GM18499 (cell line): ENCODE measurements around the gene ABLIM2.

Experiments
- ATAC-seq: cut with Tn5 transposase; IDR thresholded peaks from one replicate; pipeline ENCODE4 v1.9.1; 2021; ENCODE audit warnings: moderate number of reproducible peaks; ENCODE audit not compliant: insufficient read depth, unreplicated experiment

Gene ABLIM2

DNA sequence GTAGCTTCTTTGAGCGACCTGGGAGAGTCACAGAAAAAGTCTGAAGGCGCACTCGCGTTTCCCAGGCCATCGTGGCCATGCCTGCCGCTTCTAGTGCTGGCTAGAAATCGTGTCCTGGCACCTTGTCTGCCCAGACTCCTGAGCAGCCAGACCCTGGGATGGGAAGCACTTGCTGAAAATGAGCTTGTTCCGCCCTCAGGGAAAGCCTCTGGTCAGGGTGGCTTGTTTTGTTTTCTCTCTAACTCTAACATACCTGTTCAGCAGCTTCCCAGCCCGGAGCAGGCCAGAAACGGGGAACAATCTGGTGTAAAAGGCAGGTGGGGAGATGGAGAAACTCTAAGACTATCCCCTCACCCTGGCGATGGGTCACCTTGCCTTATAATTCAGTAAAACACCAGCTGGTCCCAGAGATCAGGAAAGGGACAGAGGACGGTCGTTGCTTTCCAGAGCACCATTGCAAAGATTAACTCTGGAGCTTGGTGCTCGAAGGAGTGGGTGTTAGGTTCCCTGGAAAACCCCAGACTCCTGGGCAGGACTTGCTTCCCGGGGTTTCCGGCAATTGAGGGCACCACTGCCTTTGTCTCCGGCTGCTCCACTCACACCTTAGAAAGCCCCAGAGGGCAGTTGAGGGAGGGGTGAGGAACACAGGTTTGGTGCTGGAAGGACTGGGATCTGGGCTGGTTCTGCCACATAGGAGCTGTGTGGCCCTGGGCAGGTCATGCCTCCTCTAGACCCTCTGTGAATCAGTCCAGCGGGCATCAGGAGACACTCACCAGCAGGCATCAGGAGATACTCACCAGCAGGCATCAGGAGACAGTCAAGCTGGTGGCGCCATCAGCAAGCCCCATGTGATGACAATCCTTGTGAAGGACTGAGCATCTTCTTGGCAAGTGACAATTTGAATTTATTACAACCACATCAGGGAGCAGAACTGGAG lies 36.0 kb upstream of the ABLIM2 start:
- no peak for ATAC-seq

DNA sequence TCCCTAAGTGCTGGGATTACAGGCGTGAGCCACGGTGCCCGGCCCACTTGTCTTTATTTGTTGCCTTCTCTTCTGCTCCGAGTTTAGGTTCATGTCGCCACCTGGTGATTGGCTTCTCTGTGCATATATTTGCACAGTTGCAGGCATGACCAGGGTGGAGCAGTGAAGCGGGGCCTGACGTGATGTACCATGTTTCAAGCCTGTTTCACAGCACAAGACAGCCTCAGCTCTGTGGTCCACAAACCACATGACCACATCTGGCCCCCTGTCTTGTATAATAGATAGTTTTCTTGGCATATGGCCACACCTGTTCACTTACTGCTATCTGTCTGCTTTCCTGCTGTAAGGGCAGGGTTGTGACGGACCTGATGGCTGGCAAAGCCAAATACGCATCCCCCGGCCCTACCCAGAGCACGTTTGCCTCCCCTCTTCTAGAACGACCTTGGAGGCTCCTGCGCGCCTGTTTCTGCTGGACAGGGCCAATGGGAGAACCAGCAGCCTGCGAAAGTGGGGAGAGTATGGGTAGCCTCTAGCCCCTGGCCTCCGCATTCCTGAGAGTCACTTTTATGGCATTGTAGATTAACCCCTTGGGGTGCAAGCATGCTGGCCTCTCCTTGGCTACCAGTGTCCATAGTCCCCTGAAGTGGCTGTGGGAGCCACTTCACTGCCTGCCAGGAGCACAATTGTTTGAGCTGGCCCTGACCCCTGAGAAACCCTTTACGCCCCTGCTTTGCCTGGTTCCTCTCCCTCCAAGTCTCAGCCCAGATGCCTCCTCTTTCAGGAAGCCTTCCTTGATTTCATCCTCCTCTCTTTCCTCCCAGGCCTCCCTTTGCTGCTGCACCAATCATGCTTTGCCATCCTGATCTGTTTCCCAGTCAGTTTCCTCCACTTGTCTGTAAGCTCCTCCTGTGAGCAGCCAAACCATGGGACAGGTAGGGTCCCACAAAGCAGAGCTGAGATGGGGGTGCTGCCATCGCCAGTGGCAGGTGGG lies 34.4 kb upstream of the ABLIM2 start:
- peak; percentile 74 for ATAC-seq

DNA sequence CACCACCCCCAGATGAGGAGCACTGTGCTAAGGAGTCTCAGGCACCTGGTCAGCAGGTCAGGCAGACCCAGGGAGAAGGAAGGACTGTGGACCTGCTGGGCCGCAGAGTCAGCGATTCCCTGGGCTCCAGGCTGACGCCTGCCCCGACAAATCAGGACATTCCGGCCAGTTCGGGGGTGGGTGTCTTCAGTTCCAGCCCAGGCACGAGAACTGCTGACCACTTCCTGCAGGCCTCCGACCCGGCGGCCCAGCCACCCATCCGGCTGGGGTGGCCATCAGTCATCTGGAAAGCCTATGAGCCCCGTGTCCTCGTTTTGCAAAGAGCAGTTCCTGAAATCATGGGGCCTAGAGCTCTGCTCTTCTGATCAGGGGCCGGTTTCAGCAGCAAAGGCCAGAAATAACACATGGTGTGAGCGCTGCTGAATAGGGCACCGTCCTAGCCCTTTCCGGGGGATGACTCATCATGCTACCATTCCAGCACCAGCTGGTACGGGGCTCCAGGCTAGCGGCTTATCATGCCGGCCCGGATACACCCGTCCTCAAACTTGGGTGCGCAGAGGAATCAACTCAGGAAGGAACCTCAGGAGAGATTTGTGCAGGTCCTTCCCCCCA lies 32.6 kb upstream of the ABLIM2 start:
- no peak for ATAC-seq

DNA sequence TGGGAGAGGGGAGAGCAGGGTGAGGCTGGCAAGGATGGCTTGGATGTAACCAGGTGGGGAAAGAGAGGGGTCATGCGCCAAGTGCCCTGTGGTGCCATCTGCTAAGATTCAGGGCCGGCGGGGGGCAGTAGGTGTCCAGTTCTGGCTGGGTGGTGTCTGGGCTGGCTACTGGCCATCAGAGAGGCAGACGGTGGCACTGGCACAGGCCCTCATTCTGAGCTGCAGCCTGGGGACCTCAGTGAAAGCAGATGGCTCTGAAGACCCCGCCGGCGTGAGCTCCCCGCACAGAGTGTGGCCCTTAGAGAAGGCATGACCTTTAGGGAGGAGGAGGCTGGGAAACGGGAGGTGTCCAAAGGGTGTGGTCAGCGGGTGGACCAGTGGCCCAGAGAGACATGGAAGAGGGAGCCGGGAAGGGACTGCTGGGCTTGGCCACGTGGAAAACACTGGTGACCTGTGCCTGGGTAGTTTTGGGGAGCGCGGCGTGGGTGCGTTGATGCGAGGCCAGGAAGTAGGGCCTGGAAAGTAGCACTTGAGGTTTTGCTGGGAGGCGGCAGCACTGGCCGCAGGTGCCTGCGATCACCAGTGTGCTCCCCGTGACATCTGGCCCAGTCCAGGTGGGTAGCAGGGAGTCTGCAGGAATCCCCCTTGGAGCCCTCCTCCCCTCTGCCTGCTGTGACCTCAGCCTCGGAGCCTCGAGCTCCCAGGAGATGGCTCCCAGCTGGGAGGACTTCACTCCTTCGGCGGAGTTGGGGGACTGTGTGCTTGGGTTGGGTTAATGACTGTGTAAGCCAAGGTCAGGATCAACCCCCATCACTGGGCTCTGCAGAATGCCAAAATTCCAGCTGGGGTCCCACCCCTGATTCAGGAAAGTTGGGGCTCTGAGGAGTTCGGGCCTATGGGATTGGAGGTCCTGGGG lies 31.2 kb upstream of the ABLIM2 start:
- no peak for ATAC-seq

DNA sequence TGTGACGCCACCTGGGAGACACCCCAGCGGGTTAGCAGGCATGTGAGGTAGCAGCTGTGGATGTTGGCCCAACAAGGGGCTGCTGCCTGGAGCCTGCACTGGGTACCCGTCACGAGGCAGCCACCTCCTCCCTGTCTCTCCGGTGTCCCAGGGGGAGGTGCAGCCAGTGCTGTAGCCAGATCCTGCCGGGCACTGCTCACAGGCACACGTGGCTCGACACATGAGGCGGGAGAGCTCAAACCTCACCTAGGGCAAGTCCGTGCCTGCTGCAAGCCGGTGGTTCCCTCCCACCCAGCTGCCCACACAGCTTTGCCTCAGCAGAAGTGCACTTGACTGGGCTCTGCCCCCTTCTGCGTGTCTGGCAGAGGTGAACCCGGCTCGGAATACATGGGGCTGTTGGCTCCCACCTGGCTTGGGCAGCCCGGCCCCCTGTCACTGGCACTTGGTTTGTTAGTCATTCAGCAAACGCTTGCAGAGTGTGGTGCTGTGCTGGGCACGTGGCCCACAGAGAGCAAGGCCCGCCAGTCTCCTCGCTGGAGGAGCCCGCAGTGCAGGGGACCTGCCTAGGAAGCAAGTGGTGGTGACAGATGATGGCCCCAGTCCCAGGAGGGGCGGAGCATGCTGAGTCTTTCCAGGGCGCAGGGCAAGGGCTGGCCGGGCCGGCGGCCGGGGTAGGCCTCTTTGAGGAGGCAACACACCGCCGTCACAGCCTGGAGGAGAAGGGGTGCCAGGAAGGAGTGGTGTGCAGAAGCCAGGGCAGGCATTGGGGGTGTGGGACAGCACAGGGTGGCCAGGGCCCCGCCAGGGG lies 30.3 kb upstream of the ABLIM2 start:
- ATAC-seq = no peak

DNA sequence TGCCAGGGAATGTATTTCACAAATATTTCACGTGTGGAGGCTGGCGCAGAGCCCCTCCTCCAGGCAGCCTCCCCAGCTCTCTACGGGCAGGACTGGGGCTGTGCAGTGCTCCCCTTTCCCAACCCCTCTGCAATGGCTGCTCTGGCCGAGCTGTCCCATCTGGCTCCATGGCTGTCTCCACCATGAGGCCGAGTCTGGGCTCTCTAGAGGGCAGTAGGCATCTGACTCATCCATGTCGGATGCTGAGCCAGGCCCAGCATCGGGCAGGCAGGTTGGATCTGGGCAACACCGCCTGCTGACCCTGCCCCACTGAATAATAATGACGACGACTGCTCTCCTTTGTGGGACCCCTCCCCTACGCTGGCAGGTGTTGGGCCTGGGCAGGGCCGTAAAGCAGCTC lies 29.5 kb upstream of the ABLIM2 start:
- ATAC-seq = no peak

DNA sequence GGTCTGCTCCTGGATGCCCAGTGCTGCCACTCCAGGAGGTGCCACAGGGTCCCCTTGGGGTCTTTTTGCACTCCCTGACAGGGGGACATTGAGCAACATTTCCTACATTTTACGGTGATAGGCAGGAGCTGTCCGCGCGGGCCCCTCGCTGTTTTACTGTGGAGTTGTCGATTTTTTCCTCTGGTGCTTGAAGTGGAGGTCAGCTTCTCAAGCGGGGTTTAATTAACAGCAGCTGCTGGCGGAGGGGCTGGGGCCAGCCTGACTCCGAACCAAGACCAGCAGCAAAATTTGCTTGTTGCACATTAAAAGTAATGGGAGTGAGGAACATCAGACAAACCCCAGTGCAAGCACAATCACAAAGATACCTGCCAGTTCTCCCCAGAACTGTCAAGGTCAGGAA lies 27.3 kb upstream of the ABLIM2 start:
- ATAC-seq = no peak

DNA sequence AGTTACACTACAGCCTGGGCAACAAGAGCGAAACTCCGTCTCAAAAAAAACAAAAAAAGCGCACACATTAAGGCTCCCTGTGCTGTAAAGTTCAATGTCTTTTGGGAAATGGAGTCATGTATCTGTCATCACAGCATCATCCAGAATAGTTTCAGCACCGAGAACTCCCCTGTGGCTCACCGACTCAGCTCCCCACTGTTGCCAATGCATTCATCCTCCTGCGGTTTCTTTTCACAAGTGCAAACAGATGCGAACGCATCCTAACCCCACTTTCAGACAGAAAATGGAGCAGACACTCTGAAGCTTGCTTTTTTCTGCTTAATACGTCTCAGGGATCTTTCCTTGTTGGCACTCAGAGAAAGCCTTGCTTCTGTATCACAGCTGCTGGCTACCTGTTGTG lies 26.7 kb upstream of the ABLIM2 start:
- no peak for ATAC-seq

DNA sequence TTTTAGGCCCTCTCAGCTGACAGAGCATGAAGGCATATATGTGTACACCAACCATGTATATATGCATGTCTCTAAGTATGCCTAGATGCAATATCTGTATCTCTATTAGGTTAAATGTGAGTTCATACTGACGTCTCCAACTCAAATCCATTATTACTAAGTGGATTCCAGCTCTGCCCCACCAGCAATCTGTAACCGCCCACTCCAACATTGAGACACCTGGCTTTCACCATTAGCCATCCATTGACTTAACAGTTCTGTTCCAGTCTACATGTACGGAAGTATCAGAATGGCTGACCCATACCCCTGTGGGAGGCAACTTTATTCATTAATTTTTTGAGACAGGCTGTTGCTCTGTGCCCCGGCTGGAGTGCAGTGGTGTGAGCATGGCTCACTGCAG lies 25.4 kb upstream of the ABLIM2 start:
- ATAC-seq = no peak

DNA sequence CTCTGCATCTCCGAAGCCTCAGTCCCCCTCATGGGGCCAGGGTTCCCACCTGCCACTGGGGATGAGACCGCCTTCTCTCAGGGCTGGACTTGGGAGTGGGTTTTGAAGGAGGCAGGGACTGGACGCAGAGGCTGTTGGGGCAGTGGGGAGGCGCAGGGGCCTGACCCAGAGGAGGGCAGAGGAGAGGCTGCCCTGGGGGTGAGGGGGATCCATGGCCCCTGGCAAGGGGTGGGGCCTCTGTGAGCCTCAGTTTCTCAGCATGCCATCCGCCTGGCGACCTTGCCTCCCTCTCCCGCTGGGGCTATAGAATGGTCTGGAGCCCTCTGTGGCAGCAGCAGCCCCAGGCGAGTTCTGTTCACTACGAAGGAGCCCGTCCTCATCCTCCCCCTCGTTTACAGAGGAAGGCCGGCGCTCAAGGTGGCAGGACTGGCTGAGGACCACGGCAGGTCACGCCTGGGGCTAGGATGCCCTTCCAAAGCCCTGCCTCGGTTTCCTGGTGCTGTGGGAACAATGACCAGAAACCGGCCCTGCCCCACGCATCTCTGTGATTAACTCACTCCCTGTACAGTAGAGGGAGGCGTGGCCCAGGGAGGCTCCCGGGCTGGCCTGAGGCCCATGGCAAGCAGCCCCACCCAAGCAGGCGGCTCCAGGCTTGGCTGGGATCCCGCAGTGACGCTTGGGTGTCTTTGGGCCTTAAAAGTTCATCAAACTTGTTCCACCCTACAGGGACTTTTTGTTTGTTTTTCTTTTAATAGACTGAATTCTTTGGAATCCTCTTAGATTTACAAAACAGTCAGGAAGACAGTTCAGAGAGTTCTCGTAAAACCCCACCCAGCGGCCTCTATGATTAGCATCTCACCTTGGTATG lies 24.5 kb upstream of the ABLIM2 start:
- ATAC-seq = no peak

DNA sequence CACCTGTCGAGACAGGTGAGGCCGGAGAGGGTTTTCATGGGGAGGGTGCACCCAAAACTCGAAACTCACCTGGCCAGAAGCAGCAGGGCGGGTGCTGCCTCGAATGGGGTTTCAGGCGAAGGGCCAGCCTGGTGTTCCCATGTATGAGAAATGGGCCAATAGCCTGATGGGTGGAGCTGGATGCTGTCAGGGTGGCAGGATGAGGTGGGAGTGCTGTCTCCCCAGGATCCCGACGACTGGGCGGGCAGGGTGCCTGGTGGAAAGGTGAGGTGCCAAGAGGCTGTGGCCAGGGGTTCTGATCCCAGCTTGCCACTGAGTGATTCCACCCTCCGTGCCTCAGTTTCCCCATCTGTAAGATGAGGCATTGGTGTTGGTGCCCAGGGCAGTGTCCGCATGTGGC lies 23.7 kb upstream of the ABLIM2 start:
- no peak for ATAC-seq

DNA sequence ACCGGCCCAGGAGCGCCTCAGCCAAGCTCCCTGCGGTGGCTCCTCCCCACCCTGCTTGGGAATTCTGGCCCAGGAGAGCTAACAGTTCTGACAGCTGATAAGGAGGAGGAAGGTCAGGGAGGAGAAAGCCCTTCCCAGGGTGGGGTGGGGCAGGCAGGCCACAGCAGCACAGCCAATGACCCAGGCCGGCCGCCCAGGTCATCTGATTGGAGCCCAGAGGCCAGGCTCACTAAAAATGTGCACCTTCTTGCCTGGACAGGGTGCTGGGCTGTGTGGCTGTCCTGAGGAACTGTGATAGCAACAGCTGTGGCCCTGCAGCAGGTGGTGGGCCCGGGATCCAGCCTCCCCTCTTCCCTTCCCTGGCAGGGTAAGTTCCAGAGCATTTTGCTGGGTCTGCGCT lies 23.2 kb upstream of the ABLIM2 start:
- ATAC-seq = no peak

DNA sequence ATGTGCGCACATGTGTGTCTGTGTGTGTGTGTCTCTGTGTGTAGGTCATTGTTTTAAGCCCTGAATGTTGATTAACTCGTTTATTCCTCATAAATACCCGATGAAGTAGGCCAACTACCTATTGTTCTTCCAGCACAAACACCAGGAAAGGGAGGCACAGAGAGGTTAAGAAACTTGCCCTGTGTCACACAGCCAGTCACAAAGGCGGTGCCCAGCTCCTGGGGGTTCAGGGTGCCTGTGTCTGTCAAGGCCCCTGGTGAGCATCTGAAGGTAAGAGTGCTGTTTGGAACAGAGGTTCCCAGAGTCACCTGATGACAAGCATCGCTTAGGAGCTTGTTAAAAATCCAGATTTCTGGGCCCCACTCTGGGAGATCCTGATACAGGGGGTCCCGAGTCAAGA lies 22.5 kb upstream of the ABLIM2 start:
- ATAC-seq = no peak

DNA sequence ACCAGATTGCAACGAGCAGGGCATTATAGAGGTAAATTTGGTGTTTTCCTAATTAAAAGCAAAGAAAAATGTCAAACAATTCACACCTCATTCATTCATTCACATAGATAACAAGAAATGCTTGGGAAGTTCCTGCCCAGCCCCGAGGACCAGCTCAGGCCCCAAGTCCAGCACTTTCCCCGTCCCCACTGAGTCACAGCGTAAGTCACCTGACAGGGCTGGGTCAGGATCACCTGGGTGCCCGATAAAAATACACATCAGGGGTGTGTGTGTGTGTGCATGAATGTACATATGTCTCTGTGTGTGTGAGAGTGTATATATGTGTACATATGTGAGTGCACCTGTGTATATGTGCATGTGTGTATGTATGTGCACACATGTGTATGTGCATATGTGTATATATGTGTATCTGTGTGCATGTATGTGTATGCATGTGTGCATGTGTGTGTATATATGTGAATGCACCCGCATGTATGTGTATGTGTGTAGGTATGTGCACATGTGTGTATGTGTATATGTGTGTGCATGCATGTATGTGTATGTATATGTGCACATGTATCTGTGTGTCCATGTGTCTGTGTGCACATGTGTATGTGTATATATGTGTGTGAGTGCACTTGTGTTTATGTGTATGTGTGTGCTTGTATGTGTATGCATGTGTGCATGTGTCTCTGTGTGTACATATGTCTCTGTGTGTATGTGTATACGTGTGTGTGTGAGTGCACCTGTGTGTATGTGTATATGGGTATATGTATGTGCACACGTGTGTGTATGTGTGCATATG lies 21.9 kb upstream of the ABLIM2 start:
- no peak for ATAC-seq

DNA sequence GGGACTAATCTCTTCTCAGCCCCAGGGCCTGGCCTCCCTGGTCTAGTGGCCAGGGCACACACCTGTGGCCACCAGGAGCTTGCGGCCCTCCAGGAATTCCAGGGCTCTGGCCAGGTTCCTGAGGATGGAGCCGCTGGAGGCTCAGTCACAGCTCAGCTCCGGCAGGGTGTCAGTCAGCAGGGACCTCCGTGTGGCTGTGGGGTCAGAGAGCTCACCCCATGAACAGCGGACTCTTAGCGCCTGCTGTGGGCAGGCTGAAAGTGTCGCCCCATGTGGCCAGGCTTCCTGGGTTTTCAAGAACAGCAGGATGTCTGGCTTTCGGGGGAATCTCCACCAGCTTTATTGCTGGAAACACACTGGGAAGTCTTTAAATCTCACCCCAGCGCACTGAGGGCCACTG lies 21.2 kb upstream of the ABLIM2 start:
- no peak for ATAC-seq

DNA sequence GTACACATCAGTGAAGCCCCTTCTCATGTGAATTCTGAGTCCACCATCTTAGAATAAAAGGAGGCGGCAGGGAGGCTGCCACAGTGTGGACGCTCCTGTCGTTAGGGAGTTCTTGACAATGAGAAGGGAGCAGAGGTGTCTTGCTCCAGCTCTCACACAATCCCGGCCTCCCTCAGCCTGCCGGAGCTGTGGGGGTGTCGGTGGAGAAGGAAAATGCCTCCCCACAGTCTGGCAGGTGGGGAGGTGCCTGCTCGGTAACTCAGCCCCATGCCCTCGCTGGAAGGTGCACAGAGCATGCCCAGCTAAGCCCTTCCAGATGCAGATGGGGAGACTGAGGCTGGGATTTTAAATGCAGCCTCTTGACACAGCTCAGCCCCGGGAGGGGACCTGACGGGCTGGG lies 20.5 kb upstream of the ABLIM2 start:
- ATAC-seq = no peak

DNA sequence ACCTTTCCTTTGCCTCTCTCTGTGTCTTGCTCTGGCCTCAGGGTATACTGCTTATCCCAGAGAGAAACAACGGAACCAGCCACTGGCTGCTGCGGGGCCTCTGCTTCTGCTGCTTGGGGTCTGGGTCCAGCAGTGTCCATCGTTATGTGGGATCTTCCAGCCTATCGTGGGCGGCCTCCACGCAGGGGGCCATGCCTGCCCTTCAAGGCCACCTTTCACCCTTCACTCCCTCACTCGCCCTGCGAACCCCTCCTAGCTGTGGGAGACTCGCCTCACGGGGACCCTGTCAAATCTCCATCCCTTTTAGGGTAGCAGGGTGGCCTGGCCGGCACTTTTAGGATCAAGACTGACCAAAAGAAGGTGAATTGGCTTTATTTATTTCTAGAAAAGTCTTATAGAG lies 19.3 kb upstream of the ABLIM2 start:
- ATAC-seq = no peak
